Measurements from ENCODE around the gene DOCK9. TPM values are rescaled to one million over a fixed set of nuclear protein-coding genes. Genes with fewer than 3 reads are reported as not detected.

DOCK9 gene
- total and polyA plus RNA-seq, 2 donors from 2014 or later: 14.0 to 125 TPM

DNA sequence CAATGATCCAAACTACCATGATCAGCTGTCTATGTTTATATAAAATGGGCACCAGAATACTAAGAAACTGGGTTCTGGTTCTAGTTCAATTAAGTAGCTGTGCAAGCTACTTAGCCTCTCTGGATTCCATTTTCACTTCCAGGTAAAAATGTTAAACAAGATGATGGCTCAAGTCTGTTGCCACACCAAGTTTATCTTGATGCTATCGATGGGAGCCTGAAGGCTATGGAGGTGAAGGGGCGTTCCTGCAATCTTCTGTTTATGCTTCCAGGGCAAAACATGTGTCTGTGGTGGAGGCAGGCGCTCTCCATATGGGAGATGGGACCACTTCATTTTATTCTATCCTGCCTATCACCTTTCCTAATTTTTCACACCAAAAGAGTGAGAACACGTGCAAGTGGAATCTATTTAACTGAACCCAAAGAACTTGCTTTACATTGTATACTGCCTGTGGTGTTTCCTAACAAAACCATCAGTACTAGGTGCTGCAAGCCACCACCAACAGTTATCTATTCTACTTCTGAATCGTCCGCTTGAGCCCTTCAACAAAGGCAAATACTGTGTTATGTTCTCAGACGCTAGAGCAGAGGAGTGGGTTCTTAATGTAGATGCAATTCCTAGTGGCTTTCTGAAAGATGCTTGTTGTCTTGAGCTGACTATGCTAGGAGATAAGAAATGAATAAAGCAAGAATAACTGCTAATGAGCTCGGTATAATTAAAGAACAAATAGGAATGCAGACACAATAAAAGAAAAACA, 70.9 kb downstream of the DOCK9 start:
- Histone ChIP-seq H3K27ac (ENCODE audit: low read depth in 2 of 2, low read length in 2 of 2) (no peak overlapping the region), H3K36me3 (ENCODE audit: control insufficient read depth in 2 of 3, insufficient read depth in 3 of 3, low read length in 3 of 3) (no peaks in the 10 kb centered on the region), H3K4me1 (ENCODE audit: control insufficient read depth in 2 of 3, insufficient read depth in 2 of 3, low read depth in 1 of 3, low read length in 3 of 3) (peaks cover 0 to 6% (median 0%) of the 10 kb centered on the region in 3 donors), H3K4me3 (ENCODE audit: low read length in 3 of 3) (no peak overlapping the region), H3K27me3 (ENCODE audit: control insufficient read depth, insufficient read depth, low read length) (no peaks in the 10 kb centered on the region), H3K9ac (ENCODE audit: low read length in 3 of 3) (no peak overlapping the region), H3K9me3 (ENCODE audit: control insufficient read depth in 2 of 3, insufficient read depth in 1 of 3, low read length in 3 of 3) (no peaks in the 10 kb centered on the region)
- DNase-seq (no peak), FAIRE-seq (no peak)
- TF ChIP-seq, protein P1, sequence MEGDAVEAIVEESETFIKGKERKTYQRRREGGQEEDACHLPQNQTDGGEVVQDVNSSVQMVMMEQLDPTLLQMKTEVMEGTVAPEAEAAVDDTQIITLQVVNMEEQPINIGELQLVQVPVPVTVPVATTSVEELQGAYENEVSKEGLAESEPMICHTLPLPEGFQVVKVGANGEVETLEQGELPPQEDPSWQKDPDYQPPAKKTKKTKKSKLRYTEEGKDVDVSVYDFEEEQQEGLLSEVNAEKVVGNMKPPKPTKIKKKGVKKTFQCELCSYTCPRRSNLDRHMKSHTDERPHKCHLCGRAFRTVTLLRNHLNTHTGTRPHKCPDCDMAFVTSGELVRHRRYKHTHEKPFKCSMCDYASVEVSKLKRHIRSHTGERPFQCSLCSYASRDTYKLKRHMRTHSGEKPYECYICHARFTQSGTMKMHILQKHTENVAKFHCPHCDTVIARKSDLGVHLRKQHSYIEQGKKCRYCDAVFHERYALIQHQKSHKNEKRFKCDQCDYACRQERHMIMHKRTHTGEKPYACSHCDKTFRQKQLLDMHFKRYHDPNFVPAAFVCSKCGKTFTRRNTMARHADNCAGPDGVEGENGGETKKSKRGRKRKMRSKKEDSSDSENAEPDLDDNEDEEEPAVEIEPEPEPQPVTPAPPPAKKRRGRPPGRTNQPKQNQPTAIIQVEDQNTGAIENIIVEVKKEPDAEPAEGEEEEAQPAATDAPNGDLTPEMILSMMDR (IDR thresholded peaks at IDR 0.05; ENCODE audit: borderline replicate concordance, extremely low read depth, insufficient read depth): no peak
- intact Hi-C loops (cut with DNase I): no loop called here

DNA sequence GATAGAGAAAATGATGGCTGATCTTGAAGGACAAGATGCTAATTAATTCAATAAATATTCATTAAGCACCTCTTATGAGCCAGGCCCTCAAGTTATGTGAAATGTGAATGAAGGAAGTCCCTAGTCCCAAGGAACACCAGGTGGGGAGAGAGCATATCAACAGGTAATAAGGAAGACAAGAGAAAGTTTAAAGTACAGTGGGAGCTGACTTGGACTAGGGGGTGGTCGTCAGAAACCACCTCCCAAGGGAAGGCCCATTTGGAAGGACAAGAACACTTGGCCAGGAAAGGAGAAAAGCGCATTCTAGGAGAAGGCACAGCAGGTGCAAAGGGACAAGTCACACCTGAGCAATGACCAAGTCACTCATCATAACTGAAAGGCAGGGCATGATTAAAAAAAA, 72.7 kb downstream of the DOCK9 start:
- FAIRE-seq: no peak
- no peaks in the 10 kb centered on the region for H3K36me3 ChIP-seq (ENCODE audit: control insufficient read depth in 2 of 3, insufficient read depth in 3 of 3, low read length in 3 of 3)
- no peak overlapping the region for H3K9ac ChIP-seq (ENCODE audit: low read length in 3 of 3)
- no peaks in the 10 kb centered on the region for H3K9me3 ChIP-seq (ENCODE audit: control insufficient read depth in 2 of 3, insufficient read depth in 1 of 3, low read length in 3 of 3)
- DNase-seq: no peak
- TF ChIP-seq, protein P1 (IDR thresholded peaks at IDR 0.05; ENCODE audit: borderline replicate concordance, extremely low read depth, insufficient read depth): no peak
- no peaks in the 10 kb centered on the region for H3K4me1 ChIP-seq (ENCODE audit: control insufficient read depth in 2 of 3, insufficient read depth in 2 of 3, low read depth in 1 of 3, low read length in 3 of 3)
- no peak overlapping the region for H3K4me3 ChIP-seq (ENCODE audit: low read length in 3 of 3)
- H3K27ac ChIP-seq (ENCODE audit: low read depth in 2 of 2, low read length in 2 of 2): no peak overlapping the region
- intact Hi-C loops (cut with DNase I): no loop called here
- no peaks in the 10 kb centered on the region for H3K27me3 ChIP-seq (ENCODE audit: control insufficient read depth, insufficient read depth, low read length)

DNA sequence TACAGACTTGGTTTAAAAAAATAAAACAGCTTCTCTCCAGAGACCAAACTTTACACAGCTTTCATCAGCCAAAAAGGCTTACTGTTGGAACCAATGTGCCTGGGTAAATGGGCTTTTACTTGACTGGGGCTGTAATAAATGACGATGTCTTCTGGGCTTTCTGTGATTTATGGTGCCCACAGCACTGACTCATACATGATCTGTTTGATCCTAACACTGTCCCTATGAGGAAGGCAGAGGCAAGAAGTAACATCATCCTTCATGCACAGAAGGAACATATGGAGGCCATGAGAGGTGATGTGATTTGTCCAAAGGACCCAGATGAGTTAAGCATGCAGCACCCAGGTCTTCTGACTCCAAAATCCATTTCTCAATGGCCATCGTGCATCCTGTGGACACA, 77.4 kb downstream of the DOCK9 start:
- H3K9ac ChIP-seq (ENCODE audit: low read length in 3 of 3): no peak overlapping the region
- DNase-seq: no peak
- intact Hi-C loops (cut with DNase I): no loop called here
- TF ChIP-seq, protein P1 (IDR thresholded peaks at IDR 0.05; ENCODE audit: borderline replicate concordance, extremely low read depth, insufficient read depth): no peak
- no peaks in the 10 kb centered on the region for H3K9me3 ChIP-seq (ENCODE audit: control insufficient read depth in 2 of 3, insufficient read depth in 1 of 3, low read length in 3 of 3)
- H3K27me3 ChIP-seq (ENCODE audit: control insufficient read depth, insufficient read depth, low read length): no peaks in the 10 kb centered on the region
- no peaks in the 10 kb centered on the region for H3K36me3 ChIP-seq (ENCODE audit: control insufficient read depth in 2 of 3, insufficient read depth in 3 of 3, low read length in 3 of 3)
- H3K4me3 ChIP-seq (ENCODE audit: low read length in 3 of 3): no peak overlapping the region
- FAIRE-seq: no peak
- H3K27ac ChIP-seq (ENCODE audit: low read depth in 2 of 2, low read length in 2 of 2): no peak overlapping the region
- H3K4me1 ChIP-seq (ENCODE audit: control insufficient read depth in 2 of 3, insufficient read depth in 2 of 3, low read depth in 1 of 3, low read length in 3 of 3): no peaks in the 10 kb centered on the region

All from kidney (tissue), 14 donors.